Ureter (tissue), 1 donor: ENCODE data around the gene BCHE. TPM values are rescaled to one million over a fixed set of nuclear protein-coding genes. Genes with fewer than 3 reads are reported as not detected.

Experiments
- DNase-seq: peaks from one replicate; pipeline ENCODE4 v3.0.0-alpha.2; 2020; ENCODE audit warnings: low spot score
- total RNA-seq: library from RNA; stranded (reverse); gene quantifications from one replicate; pipeline ENCODE4 v1.2.4, GENCODE V29; 2023
- donor health status: DM: yes; HTN: yes; CAD: no.

BCHE gene
- total RNA-seq, 1 donor from 2014 or later, result 24.3 TPM

- no peak for DNase-seq
Observed at GRCh38 chr3:165751637-165752036, 85.6 kb downstream of the BCHE start.

- DNase-seq, result no peak
Observed at GRCh38 chr3:165749821-165750220, 87.4 kb downstream of the BCHE start.

GRCh38 chr3:165749241-165749640 lies 88.0 kb downstream of the BCHE start:
- DNase-seq, result no peak

GRCh38 chr3:165748094-165748493 lies 89.1 kb downstream of the BCHE start:
- no peak for DNase-seq

- DNase-seq, result no peak
Observed at GRCh38 chr3:165746874-165747273, 90.3 kb downstream of the BCHE start.

GRCh38 chr3:165744025-165744424 lies 93.2 kb downstream of the BCHE start:
- no peak for DNase-seq

GRCh38 chr3:165742351-165742750 lies 94.9 kb downstream of the BCHE start:
- no peak for DNase-seq

GRCh38 chr3:165729756-165730155 lies 107.5 kb downstream of the BCHE start:
- no peak for DNase-seq

GRCh38 chr3:165728924-165729323 lies 108.3 kb downstream of the BCHE start:
- no peak for DNase-seq

GRCh38 chr3:165725296-165725695 lies 111.9 kb downstream of the BCHE start:
- no peak for DNase-seq
